H1 (cell line): ENCODE results near the gene CNTD1. TPM values are rescaled to one million over a fixed set of nuclear protein-coding genes. Genes with fewer than 3 reads are reported as not detected.

Experiments used
- CTCF ChIA-PET: fragments of 300-600 bp; sonication (Branson Sonifier 250); formaldehyde crosslinking; loops from one replicate; lab custom pipeline; 2021; ENCODE audit not compliant: partially characterized antibody; lab: Charles Lee
- POLR2A ChIA-PET: fragments of 300-600 bp; sonication (Branson Sonifier 250); formaldehyde crosslinking; loops from one replicate; lab custom pipeline; 2021; ENCODE audit warnings: inconsistent platforms; ENCODE audit not compliant: partially characterized antibody; lab: Charles Lee
- DNase-seq, 2 experiments: peaks; one replicate each; pipeline versions ENCODE4 v3.0.0 to v3.0.0-alpha.2; 2010 to 2022; ENCODE audit warnings: low spot score in 2 of 2, low read depth in 1 of 2, mixed read lengths in 1 of 2
- FAIRE-seq: peaks from 2 replicates; lab custom pipeline; 2011; peaks lifted over from hg19 to GRCh38; lab: Jason Lieb, UNC
- H2AFZ ChIP-seq: 2 replicates; pipeline ENCODE4 v1.8.1; 2012; ENCODE audit warnings: low read length, inconsistent platforms
- H2AK5ac ChIP-seq: 2 replicates; pipeline ENCODE4 v1.6.1; 2013; ENCODE audit warnings: low read depth, low read length
- H2BK120ac ChIP-seq: replicated peaks from 2 replicates; pipeline ENCODE3; 2013; ENCODE audit warnings: low read depth, low read length, inconsistent platforms
- H2BK12ac ChIP-seq: 2 replicates; pipeline ENCODE4 v1.6.1; 2013; ENCODE audit warnings: low read depth, low read length
- H2BK15ac ChIP-seq: 2 replicates; pipeline ENCODE4 v1.6.1; 2013; ENCODE audit warnings: low read length
- H2BK20ac ChIP-seq: 2 replicates; pipeline ENCODE4 v1.6.1; 2013; ENCODE audit warnings: low read length
- H2BK5ac ChIP-seq: 2 replicates; pipeline ENCODE4 v1.6.1; 2013; ENCODE audit warnings: low read depth, low read length
- H3K14ac ChIP-seq: 2 replicates; pipeline ENCODE4 v1.6.1; 2013; ENCODE audit warnings: inconsistent platforms; ENCODE audit not compliant: insufficient read length
- H3K18ac ChIP-seq: 2 replicates; pipeline ENCODE4 v1.6.1; 2013; ENCODE audit warnings: low read length; ENCODE audit errors: extremely low read depth
- H3K23ac ChIP-seq: 2 replicates; pipeline ENCODE4 v1.6.1; 2013; ENCODE audit warnings: inconsistent platforms; ENCODE audit not compliant: insufficient read length
- H3K23me2 ChIP-seq: 2 replicates; pipeline ENCODE4 v1.6.1; 2013; ENCODE audit warnings: low read depth, low read length
- H3K27ac ChIP-seq: 2 replicates; pipeline ENCODE4 v1.6.1; 2011; ENCODE audit warnings: low read depth, low read length, inconsistent platforms
- H3K27me3 ChIP-seq, 4 experiments: replicated peaks in 1 of 4; 1 replicate in 1 of 4; 2 replicates in 3 of 4; pipeline versions ENCODE4 v1.6.1 to v1.8.1; 2011 to 2013; ENCODE audit warnings: low read length in 3 of 4, mild to moderate bottlenecking in 3 of 4, inconsistent platforms in 2 of 4, mixed read lengths in 2 of 4, moderate library complexity in 1 of 4; ENCODE audit not compliant: control insufficient read depth in 3 of 4, insufficient read depth in 3 of 4; ENCODE audit errors: extremely low read depth in 1 of 4
- H3K36me3 ChIP-seq, 4 experiments: 2 replicates each; pipeline versions ENCODE4 v1.6.1 to v1.8.1; 2011 to 2013; ENCODE audit warnings: mild to moderate bottlenecking in 4 of 4, low read length in 3 of 4, moderate library complexity in 2 of 4, control low read depth in 1 of 4, inconsistent platforms in 1 of 4; ENCODE audit not compliant: insufficient read depth in 4 of 4, control insufficient read depth in 2 of 4
- H3K4ac ChIP-seq: replicated peaks from 2 replicates; pipeline ENCODE3; 2013; ENCODE audit warnings: low read length, low read depth, mixed read lengths, inconsistent platforms; ENCODE audit not compliant: insufficient read length
- H3K4me1 ChIP-seq, 4 experiments: replicated peaks in 1 of 4; 1 replicate in 1 of 4; 2 replicates in 3 of 4; pipeline versions ENCODE4 v1.6.1 to v1.8.1; 2011 to 2013; ENCODE audit warnings: low read length in 3 of 4, inconsistent platforms in 2 of 4, mixed read lengths in 1 of 4; ENCODE audit not compliant: insufficient read depth in 4 of 4, control insufficient read depth in 3 of 4
- H3K4me2 ChIP-seq, 2 experiments: 2 replicates each; pipeline versions ENCODE4 v1.6.1 to v1.8.1; 2011 to 2013; ENCODE audit warnings: low read depth in 2 of 2, low read length in 2 of 2, control low read depth in 1 of 2, inconsistent platforms in 1 of 2, mild to moderate bottlenecking in 1 of 2; ENCODE audit not compliant: insufficient read depth in 1 of 2
- H3K4me3 ChIP-seq, 4 experiments: fragments of 200-600, 300-600 bp in 1 of 4; sonication (generic), shearing (Covaris generic), sonication (Bioruptor Twin) in 1 of 4; 2 replicates each; pipeline versions ENCODE4 v1.5.1 to v1.8.1; 2011 to 2016; ENCODE audit warnings: low read length in 4 of 4, low read depth in 3 of 4, control low read depth in 2 of 4, inconsistent platforms in 2 of 4, mild to moderate bottlenecking in 2 of 4, mixed read lengths in 1 of 4, moderate library complexity in 1 of 4; ENCODE audit not compliant: insufficient read depth in 2 of 4; ENCODE audit errors: extremely low read depth in 1 of 4
- H3K56ac ChIP-seq: replicated peaks from 2 replicates; pipeline ENCODE3; 2013; ENCODE audit warnings: low read depth, mild to moderate bottlenecking, mixed read lengths, low read length, inconsistent platforms; ENCODE audit not compliant: insufficient read length
- H3K79me1 ChIP-seq: 2 replicates; pipeline ENCODE4 v1.6.1; 2013; ENCODE audit warnings: low read depth, low read length, control low read depth
- H3K79me2 ChIP-seq, 2 experiments: 2 replicates each; pipeline versions ENCODE4 v1.6.1 to v1.8.1; 2012 to 2013; ENCODE audit warnings: low read length in 2 of 2, mild to moderate bottlenecking in 2 of 2, inconsistent platforms in 1 of 2; ENCODE audit not compliant: insufficient read depth in 2 of 2, control insufficient read depth in 1 of 2
- H3K9ac ChIP-seq, 4 experiments: replicated peaks in 1 of 4; 1 replicate in 1 of 4; 2 replicates in 3 of 4; pipeline versions ENCODE4 v1.6.1 to v1.8.1; 2011 to 2013; ENCODE audit warnings: low read depth in 3 of 4, low read length in 3 of 4, control low read depth in 2 of 4, mild to moderate bottlenecking in 2 of 4, moderate library complexity in 2 of 4, inconsistent platforms in 1 of 4; ENCODE audit errors: extremely low read depth in 1 of 4
- H3K9me3 ChIP-seq, 2 experiments: 2 replicates each; pipeline versions ENCODE4 v1.6.1 to v1.8.1; 2012 to 2013; ENCODE audit warnings: mild to moderate bottlenecking in 2 of 2, moderate library complexity in 2 of 2, control low read depth in 1 of 2, inconsistent platforms in 1 of 2, low read depth in 1 of 2, low read length in 1 of 2, mixed read lengths in 1 of 2; ENCODE audit not compliant: insufficient read depth in 2 of 2
- H4K20me1 ChIP-seq, 2 experiments: replicated peaks in 1 of 2; 2 replicates each; pipeline versions ENCODE3 to v1.8.1; 2011 to 2013; ENCODE audit warnings: inconsistent platforms in 2 of 2, low read length in 2 of 2, mild to moderate bottlenecking in 1 of 2; ENCODE audit not compliant: insufficient read depth in 2 of 2, control insufficient read depth in 1 of 2
- H4K5ac ChIP-seq: 2 replicates; pipeline ENCODE4 v1.6.1; 2013; ENCODE audit warnings: low read length, low read depth, mixed read lengths, inconsistent platforms; ENCODE audit not compliant: insufficient read length
- H4K8ac ChIP-seq: 2 replicates; pipeline ENCODE4 v1.8.0; 2013; ENCODE audit warnings: mild to moderate bottlenecking, moderate library complexity, low read length, inconsistent platforms; ENCODE audit not compliant: insufficient read depth; ENCODE audit errors: extremely low read depth
- H4K91ac ChIP-seq: replicated peaks from 2 replicates; pipeline ENCODE3; 2013; ENCODE audit warnings: low read length, mixed read lengths, inconsistent platforms; ENCODE audit not compliant: insufficient read length
- ASH2L ChIP-seq: fragments of 200-600, 300-600 bp; sonication (generic); IDR thresholded peaks from one replicate; pipeline ENCODE4 v1.7.1; 2017; ENCODE audit warnings: low read length
- CHD1 ChIP-seq: IDR thresholded peaks from 2 replicates; pipeline ENCODE4 v1.6.1; 2012; ENCODE audit warnings: low read depth, low read length, improper control_type of control experiment
- EP300 ChIP-seq, 2 experiments: IDR thresholded peaks; 1 replicate in 1 of 2; 2 replicates in 1 of 2; pipeline ENCODE4 v1.6.1; 2011 to 2012; ENCODE audit warnings: low read depth in 2 of 2, low read length in 2 of 2, mild to moderate bottlenecking in 2 of 2, borderline replicate concordance in 1 of 2, inconsistent platforms in 1 of 2, moderate library complexity in 1 of 2
- GABPA ChIP-seq: IDR thresholded peaks from 2 replicates; pipeline ENCODE4 v1.6.1; 2011; ENCODE audit warnings: mild to moderate bottlenecking, low read length, moderate library complexity, borderline replicate concordance; ENCODE audit not compliant: insufficient read depth
- HDAC2 ChIP-seq, 2 experiments: fragments of 300-600 bp in 1 of 2; sonication (generic) in 1 of 2; IDR thresholded peaks; 2 replicates each; pipeline ENCODE4 v1.6.1; 2011 to 2012; ENCODE audit warnings: low read depth in 2 of 2, low read length in 2 of 2, mild to moderate bottlenecking in 2 of 2, moderate library complexity in 2 of 2, borderline replicate concordance in 1 of 2, inconsistent platforms in 1 of 2
- KDM4A ChIP-seq: IDR thresholded peaks from one replicate; pipeline ENCODE4 v1.7.1; 2012; ENCODE audit warnings: low read depth, mild to moderate bottlenecking, moderate library complexity, low read length, inconsistent platforms; ENCODE audit not compliant: severe bottlenecking
- RBBP5 ChIP-seq: IDR thresholded peaks from 2 replicates; pipeline ENCODE4 v1.7.1; 2012; ENCODE audit warnings: low read depth, mild to moderate bottlenecking, inconsistent platforms, low read length, moderate library complexity, borderline replicate concordance
- RFX5 ChIP-seq: IDR thresholded peaks from 2 replicates; pipeline ENCODE4 v1.6.1; 2011; ENCODE audit warnings: low read depth, low read length, improper control_type of control experiment, borderline replicate concordance
- RNF2 ChIP-seq: fragments of 200-900, 300-1000 bp; sonication (generic); IDR thresholded peaks from 2 replicates; pipeline ENCODE4 v1.7.1; 2016; ENCODE audit warnings: borderline replicate concordance, low read depth, mild to moderate bottlenecking, antibody characterized with exemption, low read length; ENCODE audit not compliant: poor library complexity, severe bottlenecking; ENCODE audit errors: missing control alignments
- SP4 ChIP-seq: IDR thresholded peaks from 2 replicates; pipeline ENCODE4 v1.6.1; 2012; ENCODE audit warnings: low read length, inconsistent platforms
- TEAD4 ChIP-seq: IDR thresholded peaks from 2 replicates; pipeline ENCODE4 v1.6.1; 2012; ENCODE audit warnings: low read depth, low read length, inconsistent platforms, mixed read lengths
- WGBS, 2 experiments: shearing (Covaris generic) in 1 of 2; methylation state at CpG; one replicate each; pipeline versions ENCODE4 v1.1.6 to v1.1.7; 2013 to 2015; ENCODE audit warnings: low lambda C conversion rate in 2 of 2, mixed read lengths in 2 of 2, inconsistent platforms in 1 of 2, low coverage in 1 of 2, missing lambda C conversion rate in 1 of 2; ENCODE audit not compliant: insufficient replicate concordance in 2 of 2, insufficient coverage in 1 of 2, insufficient read length in 1 of 2; ENCODE audit errors: extremely low coverage in 1 of 2, missing lambda C conversion rate in 1 of 2; 5-methylcytosine and 5-hydroxymethylcytosine counted together
- polyA plus RNA-seq, 7 experiments: library from polyadenylated mRNA; depleted of rRNA in 3 of 7; stranded (reverse) in 5 of 7; unstranded in 2 of 7; fragments of >200 nt in 5 of 7; fragments of 200-250 nt in 2 of 7; gene quantifications; 1 replicate in 5 of 7; 2 replicates in 1 of 7; 4 replicates in 1 of 7; pipeline versions ENCODE4 v1.2.1 to v1.2.3, GENCODE V29; 2011 to 2013; ENCODE audit warnings: missing spikeins in 2 of 7, mixed read lengths in 2 of 7
- total RNA-seq: library from RNA; stranded (reverse); fragmentation: NEBNext Ultra II Directional; extraction: Animal tissue kit (Norgen Biotek cat#: 25700); gene quantifications from 2 replicates; pipeline ENCODE4 v1.2.1, GENCODE V29; 2021
- TF ChIP-seq, protein P1 (sequence below): IDR thresholded peaks from 2 replicates; pipeline ENCODE4 v1.6.1; 2011; ENCODE audit warnings: low read length, improper control_type of control experiment

Gene CNTD1
- total and polyA plus RNA-seq, 2 of the 8 experiments (the other 6 are each of a cell fraction or from before 2014, with no cell fraction given): not detected

DNA sequence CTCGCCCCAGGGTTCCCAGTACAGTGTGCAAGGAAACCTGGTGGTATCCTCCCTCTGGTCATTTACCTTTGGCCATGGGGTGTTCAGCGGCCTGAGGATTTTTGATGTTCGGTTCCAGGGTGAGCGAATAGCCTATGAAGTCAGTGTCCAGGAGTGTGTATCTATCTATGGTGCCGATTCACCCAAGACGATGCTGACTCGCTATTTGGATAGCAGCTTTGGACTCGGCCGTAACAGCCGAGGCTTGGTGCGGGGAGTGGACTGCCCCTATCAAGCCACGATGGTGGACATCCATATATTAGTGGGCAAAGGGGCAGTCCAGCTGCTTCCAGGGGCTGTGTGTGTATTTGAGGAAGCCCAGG is 46.9 kb downstream of the CNTD1 start:
- 91% methylated on average over 12 of the region's 12 CpGs; no CpG with 5 or more reads in 1 of the 2 experiments for WGBS, 2 experiments
- H2BK12ac ChIP-seq: no peak overlapping the region
- no peak for TF ChIP-seq GABPA
- no peak for TF ChIP-seq RFX5
- TF ChIP-seq EP300 (IDR thresholded peaks at IDR 0.05; ENCODE audit: borderline replicate concordance in 1 of 2, low read depth in 2 of 2, low read length in 2 of 2): no peak
- TF ChIP-seq CHD1: no peak
- no peak for TF ChIP-seq RBBP5
- no peak for TF ChIP-seq ASH2L
- TF ChIP-seq RNF2: no peak
- no peak for TF ChIP-seq KDM4A
- no peak for TF ChIP-seq SP4
- TF ChIP-seq TEAD4: no peak
- no peak for TF ChIP-seq HDAC2 (IDR thresholded peaks at IDR 0.05; ENCODE audit: borderline replicate concordance in 1 of 2, low read depth in 2 of 2, low read length in 2 of 2)
- TF ChIP-seq, protein P1, sequence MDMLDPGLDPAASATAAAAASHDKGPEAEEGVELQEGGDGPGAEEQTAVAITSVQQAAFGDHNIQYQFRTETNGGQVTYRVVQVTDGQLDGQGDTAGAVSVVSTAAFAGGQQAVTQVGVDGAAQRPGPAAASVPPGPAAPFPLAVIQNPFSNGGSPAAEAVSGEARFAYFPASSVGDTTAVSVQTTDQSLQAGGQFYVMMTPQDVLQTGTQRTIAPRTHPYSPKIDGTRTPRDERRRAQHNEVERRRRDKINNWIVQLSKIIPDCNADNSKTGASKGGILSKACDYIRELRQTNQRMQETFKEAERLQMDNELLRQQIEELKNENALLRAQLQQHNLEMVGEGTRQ: no peak

More for the DNA sequence above, 46.9 kb downstream of the CNTD1 start:
- Histone ChIP-seq H2BK20ac (no peak overlapping the region), H3K23ac (no peak overlapping the region), H3K4me1 (no peaks in the 10 kb centered on the region; a peak in 1 of 7 replicates), H3K4me2 (no peak overlapping the region), H3K14ac (no peak overlapping the region), H3K18ac (no peak overlapping the region), H3K23me2 (no peaks in the 10 kb centered on the region), H4K5ac (no peak overlapping the region), H2BK5ac (no peak overlapping the region), H3K9me3 (no peaks in the 10 kb centered on the region), H3K56ac (no peak overlapping the region), H2AFZ (no peak overlapping the region), H4K91ac (no peak overlapping the region), H3K79me2 (no peaks in the 10 kb centered on the region), H2BK15ac (no peak overlapping the region), H3K9ac (no peak overlapping the region), H4K20me1 (peaks cover 13 to 19% of the 10 kb centered on the region in 2 experiments), H3K4me3 (no peak overlapping the region), H3K4ac (no peak overlapping the region), H3K79me1 (no peaks in the 10 kb centered on the region), H2AK5ac (no peak overlapping the region), H3K36me3 (peaks cover 21 to 49% (median 36%) of the 10 kb centered on the region in 4 experiments), H3K27ac (no peak overlapping the region), H3K27me3 (no peaks in the 10 kb centered on the region; a peak in 1 of 7 replicates), H4K8ac (no peak overlapping the region), H2BK120ac (no peak overlapping the region)
- FAIRE-seq: no peak
- CTCF ChIA-PET: interaction anchor here (0.7 to 8.9 kb wide), 15 partner anchors 10 to 130 kb away, joined by 3 to 141 read pairs (median 5); no protein-coding TSS in a partner anchor
- no peak for DNase-seq
- POLR2A ChIA-PET: interaction anchor here (0.7 to 10.4 kb wide), 21 partner anchors 9 to 194 kb away, joined by 3 to 111 read pairs (median 4); partner anchors contain the start of genes AARSD1, PSME3 and RPL27
